Gastroesophageal sphincter (tissue), 3 donors: Measurements from ENCODE around the gene PLCB1.

ENCODE experiments used
- EP300 ChIP-seq: sonication (generic); formaldehyde crosslinking; IDR thresholded peaks from one replicate; pipeline ENCODE4 v1.6.1; 2017; ENCODE audit warnings: antibody characterized with exemption, mild to moderate bottlenecking
- POLR2A ChIP-seq, 2 donors: fragments of 450-650 bp; IDR thresholded peaks; one replicate each; pipeline ENCODE4 v1.6.1; 2017; ENCODE audit warnings: antibody characterized with exemption in 2 of 2, mild to moderate bottlenecking in 2 of 2, moderate library complexity in 1 of 2
- POLR2AphosphoS5 ChIP-seq: sonication (generic); formaldehyde crosslinking; IDR thresholded peaks from one replicate; pipeline ENCODE4 v1.6.1; 2017; ENCODE audit warnings: antibody characterized with exemption
- TF ChIP-seq, protein P1 (sequence below), 4 experiments: fragments of 200-600 bp in 2 of 4; fragments of 450-650 bp in 2 of 4; sonication (generic) in 1 of 4; IDR thresholded peaks; one replicate each; pipeline ENCODE4 v1.5.1; 2017 to 2019; ENCODE audit warnings: antibody characterized with exemption in 4 of 4, mild to moderate bottlenecking in 2 of 4, moderate library complexity in 2 of 4

DNA sequence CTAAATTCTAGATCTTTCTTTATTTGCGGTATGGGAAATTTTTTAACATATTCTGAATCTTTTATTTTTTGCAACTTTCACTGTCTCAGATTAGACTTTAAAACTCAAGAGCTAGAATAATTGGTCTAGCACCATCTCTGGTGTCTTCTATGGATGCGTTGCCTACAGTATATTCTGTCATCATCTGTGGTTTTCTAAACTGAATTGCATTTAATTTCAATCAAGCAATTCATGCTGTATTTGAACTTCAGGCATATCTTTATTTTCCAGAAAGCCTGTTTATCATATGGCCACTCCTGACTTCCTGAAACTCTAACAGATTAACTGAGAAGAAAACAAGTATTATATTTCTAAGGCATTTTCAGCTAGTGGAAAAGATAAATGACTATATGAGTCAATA lies 281.6 kb downstream of the PLCB1 start:
- TF ChIP-seq EP300: no peak
- TF ChIP-seq, protein P1, sequence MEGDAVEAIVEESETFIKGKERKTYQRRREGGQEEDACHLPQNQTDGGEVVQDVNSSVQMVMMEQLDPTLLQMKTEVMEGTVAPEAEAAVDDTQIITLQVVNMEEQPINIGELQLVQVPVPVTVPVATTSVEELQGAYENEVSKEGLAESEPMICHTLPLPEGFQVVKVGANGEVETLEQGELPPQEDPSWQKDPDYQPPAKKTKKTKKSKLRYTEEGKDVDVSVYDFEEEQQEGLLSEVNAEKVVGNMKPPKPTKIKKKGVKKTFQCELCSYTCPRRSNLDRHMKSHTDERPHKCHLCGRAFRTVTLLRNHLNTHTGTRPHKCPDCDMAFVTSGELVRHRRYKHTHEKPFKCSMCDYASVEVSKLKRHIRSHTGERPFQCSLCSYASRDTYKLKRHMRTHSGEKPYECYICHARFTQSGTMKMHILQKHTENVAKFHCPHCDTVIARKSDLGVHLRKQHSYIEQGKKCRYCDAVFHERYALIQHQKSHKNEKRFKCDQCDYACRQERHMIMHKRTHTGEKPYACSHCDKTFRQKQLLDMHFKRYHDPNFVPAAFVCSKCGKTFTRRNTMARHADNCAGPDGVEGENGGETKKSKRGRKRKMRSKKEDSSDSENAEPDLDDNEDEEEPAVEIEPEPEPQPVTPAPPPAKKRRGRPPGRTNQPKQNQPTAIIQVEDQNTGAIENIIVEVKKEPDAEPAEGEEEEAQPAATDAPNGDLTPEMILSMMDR (IDR thresholded peaks at IDR 0.05): no peak
- no peak for TF ChIP-seq POLR2AphosphoS5
- TF ChIP-seq POLR2A (IDR thresholded peaks at IDR 0.05): no peak
